GM18517 (cell line): Measurements from ENCODE around the gene SLC24A4.
"Not testable (repeated sequence)": the region's sequence is repeated elsewhere in the genome, so short reads cannot be mapped to it uniquely, and the experiment has no call there.

ENCODE experiments used
- ATAC-seq: cut with Tn5 transposase; IDR thresholded peaks from one replicate; pipeline ENCODE4 v1.9.1; 2021; ENCODE audit warnings: mild to moderate bottlenecking, moderate library complexity; ENCODE audit not compliant: unreplicated experiment

The SLC24A4 gene

DNA sequence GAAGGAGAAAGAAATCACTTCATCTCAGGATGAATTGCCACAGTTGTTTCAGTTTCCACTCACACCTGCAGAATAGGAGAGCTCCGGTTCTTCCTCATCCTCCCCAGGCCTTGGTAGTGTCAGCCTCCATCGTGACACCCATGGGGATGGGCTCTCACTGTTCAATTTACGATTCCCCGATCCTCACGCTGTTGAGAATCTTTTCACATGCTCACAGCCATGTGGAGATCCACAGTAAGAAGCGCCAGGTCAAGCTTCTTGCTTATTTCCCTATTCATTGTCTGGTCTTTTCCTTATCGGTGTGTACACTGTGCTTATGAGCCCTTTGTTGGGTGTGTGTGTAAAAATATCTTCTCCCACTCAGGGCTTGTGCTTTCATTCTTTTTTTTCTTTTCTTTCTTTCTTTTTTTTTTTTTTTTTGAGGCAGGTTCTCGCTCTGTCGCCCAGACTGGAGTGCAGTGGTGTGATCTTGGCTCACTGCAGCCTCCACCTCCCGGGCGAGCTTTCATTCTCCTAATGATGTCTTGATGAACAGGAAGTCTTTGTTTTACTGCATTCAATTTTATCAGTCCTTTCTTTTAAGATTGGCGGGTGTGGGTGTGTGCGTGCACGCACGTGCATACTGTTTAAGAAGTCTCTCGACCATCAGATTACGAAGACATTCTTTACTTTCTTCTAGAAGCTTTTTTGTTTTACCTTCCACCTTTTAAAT, 212.1 kb downstream of the SLC24A4 start:
- ATAC-seq, result no peak

DNA sequence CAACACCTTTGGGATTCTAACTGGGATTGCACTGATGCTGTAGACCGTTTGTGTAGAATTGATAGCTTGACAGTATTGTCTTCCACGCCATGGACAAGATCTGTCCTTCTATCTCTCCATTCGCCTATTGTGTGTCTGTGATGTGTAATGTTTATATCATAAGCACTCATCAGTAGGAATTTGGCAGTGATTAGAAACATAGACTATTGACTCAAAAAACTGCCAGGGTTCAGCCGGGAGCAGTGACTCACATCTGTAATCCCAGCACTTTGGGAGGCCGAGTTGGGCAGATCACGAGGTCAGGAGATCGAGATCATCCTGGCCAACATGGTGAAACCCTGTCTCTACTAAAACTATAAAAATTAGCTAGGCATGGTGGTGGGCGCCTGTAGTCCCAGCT, 213.3 kb downstream of the SLC24A4 start:
- ATAC-seq, result not testable (repeated sequence)

DNA sequence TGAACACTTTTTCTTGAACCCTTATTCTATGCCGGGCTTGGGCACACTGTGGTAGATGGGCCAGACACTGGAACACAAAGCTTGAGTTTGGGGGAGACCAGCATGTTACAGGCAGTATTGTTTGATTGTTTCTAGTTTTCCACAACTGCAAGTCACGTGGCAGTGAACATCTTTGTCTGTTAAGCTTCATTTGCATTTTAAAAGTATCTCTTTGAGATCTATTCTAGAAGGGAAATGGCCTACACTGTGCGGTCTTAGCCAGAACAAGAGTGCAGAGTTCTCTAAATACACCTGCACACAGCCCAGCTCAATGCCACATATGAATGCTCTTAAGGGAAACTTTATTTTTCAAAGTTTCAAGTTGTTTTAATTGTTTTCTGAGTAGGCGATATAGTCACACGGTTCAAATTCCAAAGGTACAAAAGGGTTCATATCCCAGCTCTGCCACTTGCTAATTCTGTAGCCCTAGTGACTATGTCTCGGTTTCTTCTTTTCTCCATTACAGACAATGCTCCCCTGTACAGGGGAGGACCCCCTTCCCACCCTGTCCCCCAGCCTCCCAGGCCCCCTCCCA, 215.5 kb downstream of the SLC24A4 start:
- ATAC-seq, result no peak

DNA sequence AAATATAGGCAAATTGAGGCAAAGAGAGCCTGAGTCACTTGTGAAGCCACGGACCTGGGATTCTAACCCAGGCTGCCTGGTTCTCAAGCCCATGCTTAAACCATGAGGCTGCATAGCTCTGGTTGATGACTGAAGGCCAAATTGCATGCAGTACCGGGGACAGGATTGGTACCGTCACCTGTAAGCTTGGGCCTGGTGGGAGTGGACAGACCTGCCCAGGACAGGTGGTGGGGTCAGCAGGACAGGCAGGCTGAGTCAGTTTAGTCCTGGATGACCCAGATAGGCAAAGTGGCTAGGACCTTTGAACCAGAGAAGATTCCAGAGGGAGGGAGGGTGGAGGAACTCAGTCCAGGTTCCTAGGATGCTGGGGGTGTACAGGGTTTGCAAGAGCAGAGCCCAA, 216.5 kb downstream of the SLC24A4 start:
- no peak for ATAC-seq

DNA sequence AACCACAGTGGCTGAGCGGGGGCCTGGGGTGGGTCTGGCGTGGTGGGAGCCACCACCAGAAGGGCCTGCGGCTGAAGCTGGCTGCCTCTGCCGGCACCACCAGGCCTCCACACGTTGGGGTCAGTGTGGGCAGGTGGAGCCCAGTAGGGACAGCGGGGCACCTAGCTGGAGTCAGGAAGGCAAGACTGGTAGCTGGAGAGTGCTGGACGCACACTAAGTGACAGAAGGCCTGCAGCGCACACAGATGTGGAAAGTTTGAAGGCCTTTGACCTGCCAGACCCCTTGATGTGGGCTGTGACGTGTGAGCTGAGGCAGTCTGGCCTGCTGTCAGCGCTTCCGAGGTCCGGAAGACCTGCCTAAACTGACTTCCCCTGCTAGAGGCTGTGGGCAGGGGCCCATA, 216.9 kb downstream of the SLC24A4 start:
- ATAC-seq, result no peak

DNA sequence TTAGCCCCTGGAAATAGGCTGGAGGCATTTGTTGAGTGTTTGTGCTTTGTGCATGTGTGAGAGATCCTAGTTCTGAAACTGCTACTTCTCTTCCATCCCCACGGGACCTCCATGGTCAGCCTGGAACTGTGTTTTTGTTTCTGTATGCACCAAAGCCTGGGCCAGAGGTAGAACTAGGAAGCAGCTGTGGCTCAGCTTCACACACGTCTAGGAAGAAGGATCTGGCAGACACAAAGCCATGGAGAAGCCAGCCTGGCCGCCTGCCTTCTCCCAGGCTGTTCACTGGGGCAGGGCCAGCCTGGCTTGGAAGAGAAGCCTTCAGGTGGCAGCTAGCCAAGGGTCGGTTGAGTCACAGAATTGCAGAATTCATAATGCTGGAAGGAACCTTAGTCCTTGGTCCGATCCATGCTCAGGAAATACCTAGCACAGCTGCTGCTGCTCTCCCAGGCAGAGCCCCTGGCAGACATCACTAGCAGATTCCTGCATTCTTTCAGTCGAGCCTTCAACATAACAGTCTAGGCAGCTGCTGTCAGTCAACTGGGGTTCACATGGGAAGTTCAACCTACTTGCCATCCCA, 217.6 kb downstream of the SLC24A4 start:
- ATAC-seq, result no peak

DNA sequence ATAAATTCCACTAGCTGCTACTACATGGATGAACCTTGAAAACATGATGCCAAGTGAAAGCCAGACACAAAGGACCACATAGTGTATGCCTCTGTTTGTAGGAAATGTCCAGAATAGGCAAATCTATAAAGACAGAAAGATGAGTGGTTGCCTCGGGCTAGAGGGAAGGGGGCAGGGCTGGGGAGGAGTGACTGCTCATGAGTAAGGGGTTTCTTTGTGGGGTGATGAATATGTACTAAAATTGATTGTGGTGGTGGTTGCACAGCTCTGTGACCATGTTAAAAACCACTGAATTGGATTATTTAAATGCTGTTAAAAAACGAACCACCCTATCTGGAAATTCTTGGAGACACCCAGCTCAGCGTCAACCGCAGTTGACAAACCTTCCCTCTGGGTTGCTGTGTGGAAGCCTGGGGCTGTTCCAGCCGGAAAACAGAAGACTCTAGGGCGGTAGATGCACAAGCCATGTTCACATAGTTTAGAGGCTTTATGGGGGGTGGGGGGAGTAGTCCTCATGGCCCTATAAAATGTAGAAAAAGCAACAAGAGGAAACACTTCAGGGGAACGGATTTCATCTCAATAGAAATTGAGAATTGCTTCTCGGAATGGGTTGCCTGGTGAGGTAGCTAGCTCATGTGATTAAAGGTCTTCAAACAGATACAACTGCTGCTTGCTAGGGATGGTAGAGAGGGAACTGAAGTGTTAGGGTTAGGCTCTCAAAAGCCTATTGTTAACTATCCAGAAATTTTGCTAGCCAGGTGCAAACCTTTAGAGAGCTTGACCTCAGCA, 220.0 kb downstream of the SLC24A4 start:
- ATAC-seq, result no peak

DNA sequence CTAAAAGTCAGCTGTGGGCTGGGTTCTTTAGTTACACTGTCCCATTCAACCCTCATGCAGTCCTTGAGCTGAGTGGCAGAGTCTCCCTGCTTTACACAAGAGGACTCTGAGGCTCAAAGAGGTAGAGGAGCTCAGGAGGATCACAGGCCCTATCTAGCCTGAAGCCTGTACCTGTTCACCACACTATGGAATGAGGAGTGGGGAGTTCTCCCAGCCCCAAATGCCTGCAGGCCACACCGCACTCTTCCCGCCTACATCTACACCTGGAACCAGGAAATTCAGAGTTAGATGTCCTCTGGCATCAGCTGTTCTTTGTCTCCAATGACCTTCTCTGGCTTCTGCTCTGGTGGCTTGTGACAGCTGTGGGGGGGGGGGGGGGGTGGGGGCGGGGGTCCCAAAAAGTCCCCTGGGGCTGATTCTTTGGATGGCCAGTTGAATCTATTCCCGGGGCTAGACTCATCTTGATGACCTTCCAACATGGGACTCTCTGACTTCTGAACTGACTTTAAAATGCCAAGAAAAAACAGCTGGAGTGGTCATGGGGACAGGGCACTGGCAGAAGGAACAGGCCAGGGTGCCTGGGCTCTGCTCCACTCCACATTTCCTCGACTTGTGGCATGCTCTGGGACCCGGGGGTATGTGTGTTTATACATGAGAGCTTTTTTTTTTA, 221.2 kb downstream of the SLC24A4 start:
- ATAC-seq, result no peak

DNA sequence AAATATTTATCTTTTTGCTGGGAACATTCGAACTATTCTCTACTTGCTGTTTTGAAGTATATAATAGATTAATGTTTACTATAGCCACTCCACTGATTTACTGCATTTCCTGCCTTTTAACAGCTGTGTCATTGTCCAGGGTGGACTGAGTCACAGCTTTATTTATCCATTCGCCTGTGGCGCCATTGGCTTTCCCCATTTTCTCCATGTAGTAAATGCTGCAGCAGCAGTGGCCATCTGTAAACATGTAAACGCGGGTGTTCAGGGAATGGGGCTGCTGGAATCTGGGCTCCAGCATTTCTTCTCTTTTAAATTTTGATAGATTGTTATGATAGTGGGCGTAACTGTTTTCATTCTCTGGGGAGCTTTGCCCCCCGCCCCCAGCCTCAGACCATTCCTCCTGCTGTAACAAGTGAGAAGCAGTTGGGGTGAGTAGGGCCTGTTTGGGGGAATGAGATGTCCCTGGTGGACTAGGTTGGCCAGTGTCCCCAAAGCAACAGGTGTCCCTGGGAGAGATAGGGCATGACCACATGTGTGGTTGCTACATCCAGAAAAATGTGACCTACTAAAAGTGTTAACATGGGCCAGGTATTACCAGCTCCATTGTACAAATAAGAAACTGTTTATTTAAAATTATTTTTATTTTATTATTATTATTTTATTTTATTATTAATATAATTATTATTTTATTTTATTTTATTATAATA, 223.5 kb downstream of the SLC24A4 start:
- no peak for ATAC-seq

DNA sequence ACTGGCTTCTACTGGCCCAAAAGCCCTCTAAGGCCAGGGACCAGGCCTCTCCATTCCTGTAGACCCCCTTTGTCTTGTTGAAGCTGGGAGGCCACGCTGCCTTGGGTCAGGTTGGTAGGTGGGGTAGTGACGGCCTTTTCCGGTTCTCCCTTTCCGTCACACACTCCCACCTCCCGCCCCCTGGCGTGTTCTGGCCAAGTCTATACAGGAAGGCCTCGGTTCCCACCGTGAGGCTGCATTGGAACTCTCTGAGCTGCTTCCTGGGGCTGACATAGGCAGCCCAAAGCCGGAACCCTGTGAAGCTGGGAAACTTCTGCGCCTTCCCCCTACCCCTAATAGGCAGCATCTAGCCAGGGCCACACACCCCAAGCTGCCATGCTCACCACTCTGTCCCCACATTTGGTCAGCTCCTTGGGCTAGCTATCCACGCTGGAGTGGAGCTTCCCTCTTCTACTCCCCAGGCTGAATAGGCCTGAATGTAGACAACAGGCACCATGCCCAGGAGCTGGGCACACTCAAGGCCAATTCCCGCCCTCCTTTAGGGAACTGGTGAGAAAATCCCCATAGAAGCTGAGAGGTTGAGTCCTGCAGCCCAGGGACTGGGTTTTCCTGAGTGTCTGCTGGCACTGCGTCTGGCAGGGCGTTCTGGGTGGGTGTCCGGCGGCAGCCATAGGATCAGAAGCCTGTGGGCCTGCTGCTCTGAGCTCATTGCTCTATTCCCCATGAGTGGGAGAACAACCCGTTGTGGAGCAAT, 226.3 kb downstream of the SLC24A4 start:
- ATAC-seq, result no peak

DNA sequence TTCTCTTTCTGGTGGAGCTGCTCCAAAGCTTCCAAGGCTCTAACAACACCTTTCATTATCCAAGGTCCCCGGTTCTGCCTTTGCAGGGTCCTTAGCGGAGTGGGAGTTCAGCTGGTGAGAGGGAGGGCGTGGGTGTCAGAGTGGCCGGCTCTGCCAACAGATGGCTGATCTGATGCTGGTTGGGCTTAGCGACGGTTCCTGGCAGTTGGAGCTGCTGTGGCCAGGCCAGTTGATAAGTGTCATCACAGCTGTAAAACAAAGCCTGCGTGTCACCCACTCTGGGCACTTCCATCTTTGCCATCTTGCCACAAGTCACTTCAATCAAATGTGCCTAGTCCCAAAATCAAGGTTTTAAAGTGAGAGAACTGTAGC, 226.9 kb downstream of the SLC24A4 start:
- no peak for ATAC-seq
